WTC11 (cell line): ENCODE measurements around the gene MAGOH. TPM values are rescaled to one million over a fixed set of nuclear protein-coding genes. Genes with fewer than 3 reads are reported as not detected.

ENCODE experiments used
- ATAC-seq: fragments of 200-7000 bp; cut with Tn5 transposase; 2 replicates; pipeline ENCODE4 v1.10.0; 2021; ENCODE audit warnings: mild to moderate bottlenecking, moderate library complexity
- CTCF ChIA-PET: fragments of 300-600 bp; sonication (Branson Sonifier 250); formaldehyde crosslinking; loops from one replicate; lab custom pipeline; 2021; ENCODE audit warnings: antibody characterized with exemption; lab: Charles Lee
- POLR2A ChIA-PET: fragments of 350-600 bp; sonication (Branson Sonifier 250); formaldehyde crosslinking; loops from one replicate; lab custom pipeline; 2021; ENCODE audit warnings: antibody characterized with exemption; lab: Charles Lee
- DNase-seq: peaks from one replicate; pipeline ENCODE4 v3.0.0; 2021; ENCODE audit warnings: low spot score
- H3K27ac Mint-ChIP-seq: 2 replicates; pipeline ENCODE4 v1.8.0; 2021; ENCODE audit warnings: mixed read lengths
- H3K27me3 Mint-ChIP-seq: 2 replicates; pipeline ENCODE4 v1.8.0; 2021; ENCODE audit warnings: low read depth, mild to moderate bottlenecking, moderate library complexity, mixed read lengths
- H3K36me3 Mint-ChIP-seq: 2 replicates; pipeline ENCODE4 v1.8.0; 2021; ENCODE audit warnings: mixed read lengths
- H3K4me1 Mint-ChIP-seq: 2 replicates; pipeline ENCODE4 v1.8.0; 2022; ENCODE audit warnings: mixed read lengths
- H3K4me3 Mint-ChIP-seq: 2 replicates; pipeline ENCODE4 v1.8.0; 2021; ENCODE audit warnings: mild to moderate bottlenecking, moderate library complexity, mixed read lengths
- H3K9me3 Mint-ChIP-seq: 2 replicates; pipeline ENCODE4 v1.8.0; 2021; ENCODE audit warnings: mixed read lengths
- CREB1 ChIP-seq: sonication (generic); formaldehyde crosslinking; IDR thresholded peaks from 2 replicates; pipeline ENCODE4 v1.8.0; 2023; ENCODE audit warnings: mild to moderate bottlenecking, missing genetic modification reagents
- E2F1 ChIP-seq: sonication (generic); formaldehyde crosslinking; IDR thresholded peaks from 2 replicates; pipeline ENCODE4 v1.8.0; 2022; ENCODE audit warnings: mild to moderate bottlenecking, missing genetic modification reagents
- EMX1 ChIP-seq: fragments of 250-450 bp; sonication (Bioruptor Pico); IDR thresholded peaks from 2 replicates; pipeline ENCODE4 v1.8.0; 2021; ENCODE audit warnings: mild to moderate bottlenecking
- GRHL2 ChIP-seq: fragments of 250-450 bp; sonication (Bioruptor Pico); IDR thresholded peaks from 2 replicates; pipeline ENCODE4 v1.8.0; 2022; ENCODE audit warnings: mild to moderate bottlenecking, moderate library complexity; ENCODE audit not compliant: insufficient replicate concordance, severe bottlenecking
- IRF2 ChIP-seq: sonication (generic); formaldehyde crosslinking; IDR thresholded peaks from 2 replicates; pipeline ENCODE4 v1.8.0; 2022; ENCODE audit warnings: low read depth, missing genetic modification reagents, borderline replicate concordance
- JUN ChIP-seq: sonication (generic); formaldehyde crosslinking; IDR thresholded peaks from 2 replicates; pipeline ENCODE4 v1.8.0; 2023; ENCODE audit warnings: mild to moderate bottlenecking, missing genetic modification reagents
- NFATC4 ChIP-seq: fragments of 250-450 bp; sonication (Bioruptor Pico); IDR thresholded peaks from 2 replicates; pipeline ENCODE4 v1.9.0; 2021; ENCODE audit warnings: mild to moderate bottlenecking
- NFE2L1 ChIP-seq: sonication (generic); formaldehyde crosslinking; IDR thresholded peaks from 2 replicates; pipeline ENCODE4 v1.8.1; 2023; ENCODE audit warnings: missing genetic modification reagents
- NFYB ChIP-seq: sonication (generic); formaldehyde crosslinking; conservative IDR thresholded peaks from 2 replicates; pipeline ENCODE4 v1.8.0; 2022; ENCODE audit warnings: low read depth, missing genetic modification reagents
- PREB ChIP-seq: sonication (generic); formaldehyde crosslinking; IDR thresholded peaks from 2 replicates; pipeline ENCODE4 v1.8.1; 2022; ENCODE audit warnings: mild to moderate bottlenecking, missing genetic modification reagents, moderate library complexity, borderline replicate concordance
- STAT6 ChIP-seq: sonication (generic); formaldehyde crosslinking; conservative IDR thresholded peaks from 2 replicates; pipeline ENCODE4 v1.8.1; 2023; ENCODE audit warnings: mild to moderate bottlenecking, low read depth, missing genetic modification reagents, moderate library complexity
- TEAD4 ChIP-seq: sonication (generic); formaldehyde crosslinking; IDR thresholded peaks from 2 replicates; pipeline ENCODE4 v1.8.0; 2022; ENCODE audit warnings: mild to moderate bottlenecking, missing genetic modification reagents
- USF2 ChIP-seq: sonication (generic); formaldehyde crosslinking; IDR thresholded peaks from 2 replicates; pipeline ENCODE4 v1.8.1; 2023; ENCODE audit warnings: mild to moderate bottlenecking, missing genetic modification reagents, moderate library complexity
- ZBTB21 ChIP-seq: sonication (generic); formaldehyde crosslinking; IDR thresholded peaks from 2 replicates; pipeline ENCODE4 v1.8.1; 2023; ENCODE audit warnings: mild to moderate bottlenecking, missing genetic modification reagents, borderline replicate concordance
- ZNF317 ChIP-seq: sonication (generic); formaldehyde crosslinking; IDR thresholded peaks from 2 replicates; pipeline ENCODE4 v1.8.1; 2023; ENCODE audit warnings: low read depth, mild to moderate bottlenecking, moderate library complexity, missing genetic modification reagents, borderline replicate concordance
- total RNA-seq: library from RNA; stranded (reverse); gene quantifications from 3 replicates; pipeline ENCODE4 v1.2.3, GENCODE V29; 2021
- TF ChIP-seq, protein P1 (sequence below): fragments of 250-450 bp; sonication (Bioruptor Pico); conservative IDR thresholded peaks from 2 replicates; pipeline ENCODE4 v1.9.0; 2021; ENCODE audit warnings: mild to moderate bottlenecking
- TF ChIP-seq, protein P2 (sequence below): sonication (generic); formaldehyde crosslinking; IDR thresholded peaks from 2 replicates; pipeline ENCODE4 v1.8.1; 2023; ENCODE audit warnings: mild to moderate bottlenecking, missing genetic modification reagents, borderline replicate concordance
- TF ChIP-seq, protein P3 (sequence below): fragments of 250-450 bp; sonication (Bioruptor Pico); IDR thresholded peaks from 2 replicates; pipeline ENCODE4 v1.9.0; 2021; ENCODE audit warnings: mild to moderate bottlenecking
- TF ChIP-seq, protein P4 (sequence below): sonication (generic); formaldehyde crosslinking; IDR thresholded peaks from 2 replicates; pipeline ENCODE4 v1.8.0; 2022; ENCODE audit warnings: mild to moderate bottlenecking, missing genetic modification reagents

The MAGOH gene
- total RNA-seq, 1 experiment from 2014 or later: 57.8 TPM

DNA sequence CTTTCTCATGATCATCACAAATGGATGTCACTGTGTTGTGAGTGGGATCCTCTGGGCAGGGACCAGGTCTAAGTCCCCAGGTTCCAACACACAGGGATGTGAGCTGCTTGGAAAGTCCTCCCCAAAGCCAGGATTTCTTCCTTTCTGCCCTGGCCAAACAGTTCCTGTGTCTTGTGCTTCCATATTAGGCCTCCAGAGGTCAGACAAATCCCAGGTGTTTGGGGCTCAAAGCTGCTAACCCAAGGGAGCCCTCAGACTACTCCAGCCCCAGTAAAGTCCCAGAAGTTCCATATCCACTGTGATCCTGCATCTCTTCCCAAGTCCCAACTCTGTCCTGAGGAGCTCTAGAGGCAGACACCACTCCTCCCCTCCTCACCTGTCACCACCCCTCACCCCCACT, 27.7 kb upstream of the MAGOH start:
- ATAC-seq (peak; percentile 84), DNase-seq (no peak)
- ChIA-PET POLR2A (interaction anchor here (1.1 kb wide), 1 partner anchor 51 kb away, joined by 3 read pairs; no protein-coding TSS in a partner anchor), CTCF (interaction anchor here (0.8 to 1.5 kb wide), 4 partner anchors 12 to 127 kb away, joined by 3 to 11 read pairs (median 4); no protein-coding TSS in a partner anchor)
- Mint-ChIP-seq H3K9me3 (no peaks in the 10 kb centered on the region), H3K27ac (no peak overlapping the region), H3K27me3 (no peaks in the 10 kb centered on the region), H3K36me3 (peaks cover 81% of the 10 kb centered on the region), H3K4me3 (no peak overlapping the region), H3K4me1 (no peaks in the 10 kb centered on the region)
- TF ChIP-seq JUN (no peak), GRHL2 (CRISPR knock-in tag) (no peak), USF2 (CRISPR knock-in tag) (no peak), ZNF317 (CRISPR knock-in tag) (no peak), STAT6 (CRISPR knock-in tag) (no peak), PREB (CRISPR knock-in tag) (no peak), TEAD4 (CRISPR knock-in tag) (no peak), E2F1 (CRISPR knock-in tag) (no peak), IRF2 (CRISPR knock-in tag) (no peak), NFYB (CRISPR knock-in tag) (no peak), ZBTB21 (CRISPR knock-in tag) (no peak), CREB1 (CRISPR knock-in tag) (no peak), EMX1 (CRISPR knock-in tag) (no peak), NFATC4 (no peak), NFE2L1 (CRISPR knock-in tag) (no peak)
- TF ChIP-seq, protein P1, sequence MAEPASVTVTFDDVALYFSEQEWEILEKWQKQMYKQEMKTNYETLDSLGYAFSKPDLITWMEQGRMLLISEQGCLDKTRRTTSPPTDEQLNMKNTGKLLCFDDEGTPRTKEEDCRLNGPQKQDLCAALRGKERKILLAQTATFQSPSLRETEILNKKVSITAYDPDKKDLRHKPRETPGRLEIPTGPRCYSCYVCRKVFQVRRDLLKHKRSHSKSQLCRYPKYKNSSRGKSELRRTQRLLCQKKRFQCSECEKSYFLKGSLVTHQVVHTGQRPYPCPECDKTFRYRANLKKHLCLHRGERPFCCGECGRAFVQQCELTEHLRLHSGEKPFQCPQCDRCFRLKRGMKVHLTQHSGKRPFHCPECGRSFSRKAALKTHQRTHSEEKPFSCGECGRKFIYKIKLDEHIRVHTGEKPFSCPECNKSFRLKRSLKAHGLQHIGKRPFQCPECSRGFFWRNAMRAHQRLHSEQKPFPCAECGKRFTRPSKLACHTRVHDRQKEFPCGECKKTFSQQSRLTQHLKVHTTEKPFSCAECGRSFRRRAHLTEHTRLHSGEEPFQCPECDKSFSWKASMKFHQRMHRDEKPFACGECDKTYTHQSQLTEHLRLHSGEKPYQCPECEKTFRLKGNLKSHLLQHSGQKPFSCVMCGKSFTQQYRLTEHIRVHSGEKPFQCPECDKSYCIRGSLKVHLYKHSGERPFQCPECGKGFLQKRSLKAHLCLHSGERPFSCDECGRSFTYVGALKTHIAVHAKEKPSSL (CRISPR knock-in tag): no peak
- TF ChIP-seq, protein P2, sequence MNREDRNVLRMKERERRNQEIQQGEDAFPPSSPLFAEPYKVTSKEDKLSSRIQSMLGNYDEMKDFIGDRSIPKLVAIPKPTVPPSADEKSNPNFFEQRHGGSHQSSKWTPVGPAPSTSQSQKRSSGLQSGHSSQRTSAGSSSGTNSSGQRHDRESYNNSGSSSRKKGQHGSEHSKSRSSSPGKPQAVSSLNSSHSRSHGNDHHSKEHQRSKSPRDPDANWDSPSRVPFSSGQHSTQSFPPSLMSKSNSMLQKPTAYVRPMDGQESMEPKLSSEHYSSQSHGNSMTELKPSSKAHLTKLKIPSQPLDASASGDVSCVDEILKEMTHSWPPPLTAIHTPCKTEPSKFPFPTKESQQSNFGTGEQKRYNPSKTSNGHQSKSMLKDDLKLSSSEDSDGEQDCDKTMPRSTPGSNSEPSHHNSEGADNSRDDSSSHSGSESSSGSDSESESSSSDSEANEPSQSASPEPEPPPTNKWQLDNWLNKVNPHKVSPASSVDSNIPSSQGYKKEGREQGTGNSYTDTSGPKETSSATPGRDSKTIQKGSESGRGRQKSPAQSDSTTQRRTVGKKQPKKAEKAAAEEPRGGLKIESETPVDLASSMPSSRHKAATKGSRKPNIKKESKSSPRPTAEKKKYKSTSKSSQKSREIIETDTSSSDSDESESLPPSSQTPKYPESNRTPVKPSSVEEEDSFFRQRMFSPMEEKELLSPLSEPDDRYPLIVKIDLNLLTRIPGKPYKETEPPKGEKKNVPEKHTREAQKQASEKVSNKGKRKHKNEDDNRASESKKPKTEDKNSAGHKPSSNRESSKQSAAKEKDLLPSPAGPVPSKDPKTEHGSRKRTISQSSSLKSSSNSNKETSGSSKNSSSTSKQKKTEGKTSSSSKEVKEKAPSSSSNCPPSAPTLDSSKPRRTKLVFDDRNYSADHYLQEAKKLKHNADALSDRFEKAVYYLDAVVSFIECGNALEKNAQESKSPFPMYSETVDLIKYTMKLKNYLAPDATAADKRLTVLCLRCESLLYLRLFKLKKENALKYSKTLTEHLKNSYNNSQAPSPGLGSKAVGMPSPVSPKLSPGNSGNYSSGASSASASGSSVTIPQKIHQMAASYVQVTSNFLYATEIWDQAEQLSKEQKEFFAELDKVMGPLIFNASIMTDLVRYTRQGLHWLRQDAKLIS (CRISPR knock-in tag): no peak
- TF ChIP-seq, protein P3, sequence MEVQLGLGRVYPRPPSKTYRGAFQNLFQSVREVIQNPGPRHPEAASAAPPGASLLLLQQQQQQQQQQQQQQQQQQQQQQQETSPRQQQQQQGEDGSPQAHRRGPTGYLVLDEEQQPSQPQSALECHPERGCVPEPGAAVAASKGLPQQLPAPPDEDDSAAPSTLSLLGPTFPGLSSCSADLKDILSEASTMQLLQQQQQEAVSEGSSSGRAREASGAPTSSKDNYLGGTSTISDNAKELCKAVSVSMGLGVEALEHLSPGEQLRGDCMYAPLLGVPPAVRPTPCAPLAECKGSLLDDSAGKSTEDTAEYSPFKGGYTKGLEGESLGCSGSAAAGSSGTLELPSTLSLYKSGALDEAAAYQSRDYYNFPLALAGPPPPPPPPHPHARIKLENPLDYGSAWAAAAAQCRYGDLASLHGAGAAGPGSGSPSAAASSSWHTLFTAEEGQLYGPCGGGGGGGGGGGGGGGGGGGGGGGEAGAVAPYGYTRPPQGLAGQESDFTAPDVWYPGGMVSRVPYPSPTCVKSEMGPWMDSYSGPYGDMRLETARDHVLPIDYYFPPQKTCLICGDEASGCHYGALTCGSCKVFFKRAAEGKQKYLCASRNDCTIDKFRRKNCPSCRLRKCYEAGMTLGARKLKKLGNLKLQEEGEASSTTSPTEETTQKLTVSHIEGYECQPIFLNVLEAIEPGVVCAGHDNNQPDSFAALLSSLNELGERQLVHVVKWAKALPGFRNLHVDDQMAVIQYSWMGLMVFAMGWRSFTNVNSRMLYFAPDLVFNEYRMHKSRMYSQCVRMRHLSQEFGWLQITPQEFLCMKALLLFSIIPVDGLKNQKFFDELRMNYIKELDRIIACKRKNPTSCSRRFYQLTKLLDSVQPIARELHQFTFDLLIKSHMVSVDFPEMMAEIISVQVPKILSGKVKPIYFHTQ (CRISPR knock-in tag): no peak
- TF ChIP-seq, protein P4, sequence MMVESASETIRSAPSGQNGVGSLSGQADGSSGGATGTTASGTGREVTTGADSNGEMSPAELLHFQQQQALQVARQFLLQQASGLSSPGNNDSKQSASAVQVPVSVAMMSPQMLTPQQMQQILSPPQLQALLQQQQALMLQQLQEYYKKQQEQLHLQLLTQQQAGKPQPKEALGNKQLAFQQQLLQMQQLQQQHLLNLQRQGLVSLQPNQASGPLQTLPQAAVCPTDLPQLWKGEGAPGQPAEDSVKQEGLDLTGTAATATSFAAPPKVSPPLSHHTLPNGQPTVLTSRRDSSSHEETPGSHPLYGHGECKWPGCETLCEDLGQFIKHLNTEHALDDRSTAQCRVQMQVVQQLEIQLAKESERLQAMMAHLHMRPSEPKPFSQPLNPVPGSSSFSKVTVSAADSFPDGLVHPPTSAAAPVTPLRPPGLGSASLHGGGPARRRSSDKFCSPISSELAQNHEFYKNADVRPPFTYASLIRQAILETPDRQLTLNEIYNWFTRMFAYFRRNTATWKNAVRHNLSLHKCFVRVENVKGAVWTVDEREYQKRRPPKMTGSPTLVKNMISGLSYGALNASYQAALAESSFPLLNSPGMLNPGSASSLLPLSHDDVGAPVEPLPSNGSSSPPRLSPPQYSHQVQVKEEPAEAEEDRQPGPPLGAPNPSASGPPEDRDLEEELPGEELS (CRISPR knock-in tag): no peak
